GM18867 (cell line): ENCODE measurements around the gene PLEKHF1.
"Not testable (repeated sequence)": the region's sequence is repeated elsewhere in the genome, so short reads cannot be mapped to it uniquely, and the experiment has no call there.

Experiments
- ATAC-seq: cut with Tn5 transposase; IDR thresholded peaks from one replicate; pipeline ENCODE4 v1.9.1; 2021; ENCODE audit warnings: mild to moderate bottlenecking, moderate library complexity; ENCODE audit not compliant: unreplicated experiment

The PLEKHF1 gene

DNA sequence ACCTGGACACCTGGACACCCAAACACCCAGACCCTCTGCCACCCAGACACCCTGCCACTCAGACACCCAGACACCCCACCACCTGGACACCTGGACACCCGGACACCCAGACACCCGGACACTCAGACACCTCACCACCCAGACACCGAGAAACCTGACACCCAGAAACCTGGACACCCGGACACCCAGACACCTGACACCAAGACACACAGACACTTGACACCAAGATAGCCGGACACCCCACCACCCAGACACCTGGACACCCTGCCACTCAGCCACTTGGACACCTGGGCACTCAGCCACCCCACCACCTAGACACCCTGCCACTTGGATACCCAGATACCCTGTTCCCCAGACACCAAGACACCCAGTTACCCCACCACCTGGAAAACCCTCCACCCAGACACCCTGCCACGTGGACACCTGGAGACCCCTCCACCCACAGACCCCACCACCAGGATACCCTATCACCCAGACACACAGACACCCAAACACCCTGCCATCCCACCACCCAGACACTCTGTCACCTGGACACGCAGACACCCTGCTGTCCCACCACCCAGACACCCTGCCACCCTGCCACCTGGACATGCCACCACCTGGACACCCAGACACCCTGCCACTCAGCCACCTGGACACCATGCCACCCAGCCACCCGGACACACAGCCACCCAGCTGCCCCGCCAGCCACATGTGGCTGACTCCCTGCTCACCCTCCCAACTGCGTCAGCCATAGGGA is 32.4 kb downstream of the PLEKHF1 start:
- ATAC-seq: no peak

DNA sequence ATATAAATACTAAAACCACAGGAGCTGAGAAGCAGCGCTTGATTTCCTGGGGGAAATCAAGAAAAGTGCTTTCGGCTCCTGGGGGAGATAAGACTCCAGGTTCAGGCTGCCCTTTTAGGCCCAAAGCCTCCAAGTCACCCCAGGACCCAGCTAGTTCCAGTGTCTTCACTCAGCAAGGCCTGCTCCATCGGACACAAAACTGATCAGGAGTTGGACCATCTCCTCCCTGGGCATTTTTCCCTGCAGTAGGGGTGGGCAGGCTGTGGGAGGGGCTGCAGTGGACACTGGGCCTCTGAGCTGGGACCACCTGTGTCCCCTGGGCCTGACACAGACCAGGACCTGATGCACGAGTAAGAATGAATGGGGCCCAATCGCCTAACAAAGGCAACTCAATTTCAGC is 34.6 kb downstream of the PLEKHF1 start:
- ATAC-seq: no peak

- ATAC-seq: no peak
Measured at GRCh38 chr19:29700498-29700897, 35.2 kb downstream of the PLEKHF1 start.

DNA sequence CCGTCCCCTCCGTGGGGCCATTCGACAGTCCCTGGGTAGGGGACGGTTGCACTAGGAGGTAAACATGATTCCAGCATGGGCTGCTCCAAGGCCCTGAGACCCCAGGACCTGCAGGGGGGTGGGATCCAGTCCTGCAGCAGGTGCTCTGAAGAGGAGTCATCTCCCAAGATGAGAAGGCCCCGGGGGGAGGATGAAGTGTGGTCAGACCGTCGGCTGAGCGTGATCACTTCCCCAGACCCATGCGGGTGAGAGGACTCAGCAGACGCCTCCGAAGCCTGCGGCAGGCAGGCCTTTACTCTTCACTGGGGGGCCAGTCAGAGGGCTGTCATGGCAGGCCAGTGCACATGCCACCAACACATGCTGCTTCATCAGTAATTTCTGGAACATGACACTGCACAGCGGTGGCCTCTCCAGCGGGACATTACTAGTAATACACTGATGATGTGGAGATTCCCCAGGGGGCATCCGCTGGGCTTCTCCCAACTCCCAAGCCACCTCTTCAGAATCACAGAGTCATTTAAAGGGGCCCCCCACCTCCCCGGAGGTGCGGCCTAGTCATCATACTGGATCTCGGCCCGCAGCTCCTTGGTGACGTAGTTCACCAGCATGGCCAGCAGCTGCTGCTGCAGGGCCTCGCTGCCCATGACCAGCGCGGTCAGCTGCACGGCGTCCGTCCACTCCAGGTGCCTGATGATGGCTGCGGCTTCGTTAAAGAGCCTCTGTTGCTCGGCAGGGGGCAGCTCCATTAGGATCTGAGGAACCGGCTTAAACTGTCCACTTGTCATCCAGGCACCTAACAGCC is 37.1 kb downstream of the PLEKHF1 start:
- ATAC-seq: no peak

GRCh38 chr19:29702963-29703320 is 37.7 kb downstream of the PLEKHF1 start:
- ATAC-seq: no peak

DNA sequence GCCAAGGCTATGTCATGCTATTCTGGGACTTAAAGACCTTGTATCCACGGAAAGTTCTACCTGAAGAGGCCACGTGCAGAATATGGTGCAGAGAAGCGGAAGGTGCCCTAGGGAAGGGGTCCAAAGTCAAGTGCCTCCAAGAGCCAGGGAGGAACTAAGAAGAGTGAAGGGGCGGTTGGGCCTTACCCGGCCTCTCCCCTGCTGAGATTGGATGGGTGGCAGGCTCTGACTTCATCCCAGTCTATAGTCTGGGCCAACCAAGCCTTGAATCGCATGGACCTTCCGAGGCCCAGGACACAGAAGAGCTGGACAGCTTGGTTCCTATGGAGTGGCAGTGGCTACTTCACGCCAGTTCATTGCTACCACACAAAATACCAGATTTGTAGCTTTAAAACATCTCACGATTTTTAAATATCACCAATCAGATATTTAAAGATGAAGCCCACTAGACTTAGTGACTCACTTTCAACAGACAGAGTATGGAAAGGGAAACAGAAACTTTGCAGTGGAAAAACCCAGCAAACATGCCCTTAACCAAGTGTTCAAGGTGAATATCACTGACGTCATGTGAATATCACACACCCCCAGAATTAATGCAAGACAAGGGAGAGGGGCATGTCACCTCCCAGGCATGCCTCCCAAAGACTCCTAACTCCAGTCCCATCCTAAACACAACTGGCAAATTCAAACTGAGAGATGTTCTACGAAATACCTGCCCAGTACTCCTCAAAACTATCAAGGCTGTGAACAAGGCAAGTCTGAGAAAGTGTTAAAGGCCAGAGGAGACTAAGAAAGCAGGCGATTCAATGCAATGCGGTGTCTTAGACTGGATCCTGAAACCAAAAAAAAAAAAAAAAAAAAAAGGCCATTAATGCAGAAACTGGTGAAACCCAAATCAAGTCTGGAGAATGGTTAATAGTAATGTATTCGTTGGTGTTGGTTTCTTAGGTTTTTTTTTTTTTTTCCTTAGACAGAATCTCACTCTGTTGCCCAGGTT is 39.6 kb downstream of the PLEKHF1 start:
- peak; percentile 52 for ATAC-seq

DNA sequence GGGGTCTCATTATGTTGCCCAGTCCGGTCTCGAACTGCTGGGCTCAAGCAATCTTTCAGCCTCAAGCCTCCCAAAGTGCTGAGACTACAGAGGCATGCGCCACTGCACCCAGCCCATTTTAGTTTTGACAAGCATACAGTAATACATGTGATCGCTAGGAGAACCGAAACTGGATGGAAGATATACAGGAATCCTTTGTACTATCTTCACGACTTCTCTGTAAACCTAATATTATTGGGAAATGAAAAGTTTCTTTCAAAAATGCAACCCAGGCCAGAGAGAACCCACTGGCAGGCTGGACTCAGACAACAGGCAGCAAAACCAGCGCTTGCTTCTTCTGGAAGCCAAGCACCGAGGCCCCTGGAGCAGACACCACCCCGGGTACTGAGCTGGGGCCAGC is 40.4 kb downstream of the PLEKHF1 start:
- no peak for ATAC-seq

DNA sequence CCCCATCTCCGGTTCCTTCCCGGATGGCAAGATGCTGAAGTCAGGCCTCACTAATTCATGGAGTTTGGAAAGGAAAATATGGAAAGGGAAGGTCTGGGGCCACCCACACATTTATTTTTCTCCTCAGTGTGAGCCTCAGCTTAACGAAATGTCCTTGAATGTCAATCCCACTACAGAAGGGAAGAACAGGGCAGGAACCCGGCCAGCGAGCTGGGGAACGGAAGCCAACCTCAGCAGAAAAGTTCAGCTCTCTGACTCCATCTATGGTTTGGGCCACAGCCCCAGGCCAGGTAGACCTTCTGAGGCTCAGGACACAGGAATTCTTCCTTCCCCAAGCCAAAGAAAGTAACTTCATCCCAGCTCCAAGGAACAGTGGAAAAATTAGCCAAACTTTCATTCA is 41.4 kb downstream of the PLEKHF1 start:
- ATAC-seq: no peak

GRCh38 chr19:29708554-29709439 is 43.5 kb downstream of the PLEKHF1 start:
- ATAC-seq: no peak

DNA sequence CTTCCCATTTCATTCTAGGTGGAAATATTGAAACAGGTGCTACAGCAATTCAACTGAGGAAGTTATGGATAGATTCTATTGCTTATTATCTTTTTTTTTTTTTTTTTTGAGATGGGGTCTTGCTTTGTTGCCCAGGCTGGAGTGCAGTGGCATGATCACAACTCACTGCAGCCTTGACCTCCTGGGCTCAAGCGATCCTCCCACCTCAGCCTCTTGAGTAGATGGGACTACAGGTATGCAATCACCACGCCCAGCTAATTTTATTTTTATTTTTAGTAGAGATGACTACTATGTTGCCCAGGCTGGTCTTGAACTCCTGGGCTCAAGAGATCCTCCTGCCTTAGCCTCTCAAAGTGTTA is 44.2 kb downstream of the PLEKHF1 start:
- not testable (repeated sequence) for ATAC-seq

- ATAC-seq: no peak
Measured at GRCh38 chr19:29711584-29712132, 46.4 kb downstream of the PLEKHF1 start.

GRCh38 chr19:29712744-29713516 is 47.7 kb downstream of the PLEKHF1 start:
- ATAC-seq: no peak

DNA sequence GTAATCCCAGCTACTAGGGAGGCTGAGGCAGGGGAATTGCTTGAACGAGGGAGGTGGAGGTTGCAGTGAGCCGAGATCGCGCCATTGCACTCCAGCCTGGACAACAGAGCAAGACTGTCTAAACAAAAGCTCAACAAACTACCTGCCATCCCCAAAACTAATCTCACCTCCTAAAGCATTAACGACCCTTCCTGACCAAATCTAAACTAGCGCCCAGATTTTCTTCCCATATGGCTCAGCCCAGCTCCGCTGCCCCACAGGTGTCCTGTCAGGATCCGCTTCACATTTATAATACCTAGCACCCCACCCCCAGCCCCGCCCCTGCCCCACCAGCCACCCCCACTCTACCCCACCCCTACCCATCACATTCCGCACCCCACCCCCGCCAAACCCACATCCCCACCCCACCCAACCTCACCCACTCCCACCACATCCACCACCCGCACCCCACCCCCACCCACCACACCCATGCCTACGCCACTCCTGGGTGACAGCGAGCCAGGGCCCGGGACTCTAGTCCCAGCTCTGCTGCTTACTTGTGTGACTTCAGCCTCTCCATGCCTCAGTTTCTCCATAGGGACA is 49.2 kb downstream of the PLEKHF1 start:
- ATAC-seq: peak; percentile 22

GRCh38 chr19:29714953-29715700 is 49.9 kb downstream of the PLEKHF1 start, which contains the start of gene C19orf12:
Gene C19orf12 (minus strand): TSS chr19:29715261. CDS start chr19:29708413, 6,848 bp downstream.
- ATAC-seq: peak; percentile 75

DNA sequence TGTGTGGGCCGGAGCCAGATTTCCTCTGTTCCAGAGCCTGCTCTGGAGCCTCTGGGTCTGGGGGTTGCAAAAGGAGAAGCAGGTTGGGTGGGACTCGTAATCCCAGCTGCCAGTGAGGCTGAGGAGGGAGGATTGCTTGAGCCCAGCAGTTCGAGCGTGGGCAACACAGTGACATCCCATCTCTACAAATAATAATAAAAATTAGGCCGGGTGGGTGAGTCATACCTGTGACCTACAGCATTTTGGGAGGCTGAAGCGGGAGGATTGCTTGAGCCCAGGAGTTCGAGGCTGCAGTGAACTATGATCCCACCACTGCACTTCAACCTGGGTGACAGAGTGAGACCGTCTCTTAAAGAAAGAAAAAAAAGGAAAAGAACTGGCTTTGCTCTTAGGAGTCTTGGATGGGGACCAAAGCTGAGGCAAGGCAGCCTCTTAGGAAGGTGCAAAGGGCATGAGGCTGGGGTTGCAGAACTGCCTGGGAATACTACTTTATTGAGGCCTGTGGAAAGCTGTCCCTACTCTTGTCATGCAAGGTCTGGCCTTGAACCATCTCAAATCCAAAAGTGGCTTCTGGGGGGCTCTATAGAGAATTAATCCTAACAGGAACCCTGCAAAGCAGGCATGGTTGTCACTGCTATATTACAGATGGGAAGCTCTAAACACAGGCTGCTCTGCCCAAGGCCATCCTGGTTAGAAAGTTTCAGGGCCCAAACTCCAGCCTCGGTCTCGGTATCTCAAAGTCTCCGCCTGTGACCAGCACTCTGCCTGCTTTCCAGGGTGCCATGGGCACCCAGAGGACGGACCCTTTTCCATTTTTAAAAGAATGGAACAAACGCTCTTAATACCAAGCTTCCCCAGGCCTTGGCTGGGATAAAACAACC is 50.7 kb downstream of the PLEKHF1 start:
- peak; percentile 2 for ATAC-seq

DNA sequence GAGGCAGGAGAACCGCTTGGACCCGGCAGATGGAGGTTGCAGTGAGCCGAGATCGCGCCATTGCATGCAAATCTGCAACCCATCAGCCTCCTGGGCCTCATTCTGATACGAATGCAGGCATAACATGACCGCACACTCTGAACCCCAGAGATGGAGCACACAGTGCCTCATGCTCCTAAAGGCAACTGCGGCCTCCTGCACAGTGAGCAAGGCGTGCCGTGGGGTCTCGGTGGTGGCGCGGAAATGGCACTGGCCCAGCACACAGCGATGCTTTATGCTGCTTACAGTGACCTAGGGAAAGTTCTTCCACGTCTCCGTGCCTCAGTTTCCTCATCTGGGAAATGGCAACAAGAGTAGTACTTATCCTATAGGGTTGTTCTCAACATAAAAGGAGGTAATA is 51.8 kb downstream of the PLEKHF1 start:
- no peak for ATAC-seq

DNA sequence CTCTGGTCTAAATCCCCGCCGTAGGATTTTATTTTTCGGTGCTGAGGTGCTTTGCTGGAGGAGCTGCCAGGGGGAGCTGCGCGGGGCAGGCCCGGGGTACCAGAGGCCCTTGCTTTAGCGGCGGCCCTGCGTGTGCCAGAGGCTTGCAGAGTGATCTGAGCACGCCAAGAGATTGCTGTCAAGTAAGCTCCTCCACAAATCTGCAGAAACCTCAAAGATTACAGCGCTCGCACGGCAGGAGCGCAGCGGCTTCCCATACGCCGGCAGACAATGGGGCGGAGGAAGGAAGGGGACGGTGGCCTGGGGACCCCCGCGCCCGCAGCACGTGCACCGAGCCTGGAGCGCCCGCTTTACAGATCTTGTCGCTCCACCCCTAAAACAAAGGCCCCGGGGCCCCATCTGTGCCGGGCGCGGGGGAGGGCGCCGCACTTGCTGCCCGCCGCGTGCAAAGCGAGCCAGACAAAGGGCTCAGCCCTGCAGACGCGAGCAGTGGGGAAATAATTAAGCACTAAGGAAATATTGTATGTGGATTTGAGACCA is 58.9 kb downstream of the PLEKHF1 start:
- ATAC-seq: no peak
